Panc1 (cell line): ENCODE measurements around the gene ADARB2.

ENCODE experiments used
- POLR2AphosphoS5 ChIP-seq: IDR thresholded peaks from 2 replicates; pipeline ENCODE4 v1.6.1; 2012; ENCODE audit warnings: mild to moderate bottlenecking, low read depth, low read length, moderate library complexity
- SIN3A ChIP-seq: IDR thresholded peaks from 2 replicates; pipeline ENCODE4 v1.6.1; 2012; ENCODE audit warnings: low read depth, mild to moderate bottlenecking, low read length, moderate library complexity, borderline replicate concordance; ENCODE audit not compliant: insufficient read depth
- TF ChIP-seq, protein P1 (sequence below): fragments of 450-650 bp; IDR thresholded peaks from 2 replicates; pipeline ENCODE4 v1.5.1; 2017; ENCODE audit warnings: mild to moderate bottlenecking

DNA sequence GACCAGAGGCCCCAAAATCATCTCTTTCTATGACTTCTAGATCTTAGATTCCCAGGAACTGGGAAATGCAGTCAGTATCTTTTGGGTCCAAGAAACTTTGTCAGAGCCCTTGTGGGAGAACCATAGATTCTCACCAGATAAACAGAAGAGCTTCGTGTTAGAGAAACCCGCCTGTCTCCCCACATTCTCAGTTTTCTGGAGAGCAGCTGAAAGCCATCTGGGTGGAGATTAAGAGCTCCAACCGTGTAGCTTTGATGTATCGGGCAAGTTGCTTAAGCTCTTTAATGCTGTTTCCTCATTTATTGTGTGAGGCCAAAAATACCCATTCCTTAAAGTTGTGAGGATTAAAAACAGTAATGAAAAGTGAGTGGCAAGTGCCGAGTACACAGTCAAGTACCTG lies 573.5 kb downstream of the ADARB2 start:
- TF ChIP-seq, protein P1, sequence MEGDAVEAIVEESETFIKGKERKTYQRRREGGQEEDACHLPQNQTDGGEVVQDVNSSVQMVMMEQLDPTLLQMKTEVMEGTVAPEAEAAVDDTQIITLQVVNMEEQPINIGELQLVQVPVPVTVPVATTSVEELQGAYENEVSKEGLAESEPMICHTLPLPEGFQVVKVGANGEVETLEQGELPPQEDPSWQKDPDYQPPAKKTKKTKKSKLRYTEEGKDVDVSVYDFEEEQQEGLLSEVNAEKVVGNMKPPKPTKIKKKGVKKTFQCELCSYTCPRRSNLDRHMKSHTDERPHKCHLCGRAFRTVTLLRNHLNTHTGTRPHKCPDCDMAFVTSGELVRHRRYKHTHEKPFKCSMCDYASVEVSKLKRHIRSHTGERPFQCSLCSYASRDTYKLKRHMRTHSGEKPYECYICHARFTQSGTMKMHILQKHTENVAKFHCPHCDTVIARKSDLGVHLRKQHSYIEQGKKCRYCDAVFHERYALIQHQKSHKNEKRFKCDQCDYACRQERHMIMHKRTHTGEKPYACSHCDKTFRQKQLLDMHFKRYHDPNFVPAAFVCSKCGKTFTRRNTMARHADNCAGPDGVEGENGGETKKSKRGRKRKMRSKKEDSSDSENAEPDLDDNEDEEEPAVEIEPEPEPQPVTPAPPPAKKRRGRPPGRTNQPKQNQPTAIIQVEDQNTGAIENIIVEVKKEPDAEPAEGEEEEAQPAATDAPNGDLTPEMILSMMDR: no peak
- TF ChIP-seq SIN3A (no peak), POLR2AphosphoS5 (no peak)
